ENCODE data around the gene MND1. TPM values are rescaled to one million over a fixed set of nuclear protein-coding genes. Genes with fewer than 3 reads are reported as not detected.

MND1 gene
- total RNA-seq, result 15.2 and 30.0 TPM in 2 replicates

GRCh38 chr4:153344131-153345011 lies at the start of gene MND1:
Gene MND1, plus strand, starts transcription at chr4:153344688. Its CDS starts 50 bp downstream, at chr4:153344738.
- H3K4me3 ChIP-seq (ENCODE audit: low read depth, low read length), result peak within 1 kb of the TSS; percentile 81
- DNase-seq (ENCODE audit: low read depth), result no peak
- TF ChIP-seq CTCF (conservative IDR thresholded peaks at IDR 0.05; ENCODE audit: low read depth, low read length), result peak; percentile 85

- no peak for DNase-seq (ENCODE audit: low read depth)
- TF ChIP-seq CTCF (conservative IDR thresholded peaks at IDR 0.05; ENCODE audit: low read depth, low read length), result peak; percentile 9
- H3K4me3 ChIP-seq (ENCODE audit: low read depth, low read length), result no peak overlapping the region
These were observed 49.2 kb upstream of the MND1 start for GRCh38 chr4:153295131-153295755.

GRCh38 chr4:153296040-153296823 lies 48.3 kb upstream of the MND1 start:
- no peak for DNase-seq (ENCODE audit: low read depth)
- no peak overlapping the region for H3K4me3 ChIP-seq (ENCODE audit: low read depth, low read length)
- no peak for TF ChIP-seq CTCF (conservative IDR thresholded peaks at IDR 0.05; ENCODE audit: low read depth, low read length)

- DNase-seq (ENCODE audit: low read depth), result no peak
- no peak overlapping the region for H3K4me3 ChIP-seq (ENCODE audit: low read depth, low read length)
- no peak for TF ChIP-seq CTCF (conservative IDR thresholded peaks at IDR 0.05; ENCODE audit: low read depth, low read length)
These were observed 47.4 kb upstream of the MND1 start for GRCh38 chr4:153297116-153297515.

- no peak overlapping the region for H3K4me3 ChIP-seq (ENCODE audit: low read depth, low read length)
- DNase-seq (ENCODE audit: low read depth), result no peak
- no peak for TF ChIP-seq CTCF (conservative IDR thresholded peaks at IDR 0.05; ENCODE audit: low read depth, low read length)
These were observed 33.7 kb upstream of the MND1 start for GRCh38 chr4:153310793-153311192.

- no peak overlapping the region for H3K4me3 ChIP-seq (ENCODE audit: low read depth, low read length)
- no peak for DNase-seq (ENCODE audit: low read depth)
- TF ChIP-seq CTCF (conservative IDR thresholded peaks at IDR 0.05; ENCODE audit: low read depth, low read length), result no peak
These were observed 29.6 kb upstream of the MND1 start for GRCh38 chr4:153314915-153315314.

Data from epithelial cell of proximal tubule (primary cell).